Mononuclear cell (primary cell): ENCODE data around the gene GUCY2C. TPM values are rescaled to one million over a fixed set of nuclear protein-coding genes. Genes with fewer than 3 reads are reported as not detected.

Experiments
- H3K27me3 ChIP-seq: 2 replicates; pipeline ENCODE4 v1.6.0; 2011; ENCODE audit warnings: low read length, control low read depth; ENCODE audit not compliant: insufficient read depth
- H3K4me1 ChIP-seq: 2 replicates; pipeline ENCODE4 v1.5.1; 2011; ENCODE audit warnings: mild to moderate bottlenecking, low read length, control low read depth; ENCODE audit not compliant: insufficient read depth
- H3K4me3 ChIP-seq: 2 replicates; pipeline ENCODE4 v1.5.1; 2011; ENCODE audit warnings: mild to moderate bottlenecking, low read length, moderate library complexity
- H3K9me3 ChIP-seq: 2 replicates; pipeline ENCODE4 v1.5.1; 2011; ENCODE audit warnings: low read depth, mild to moderate bottlenecking, control low read depth, low read length
- total RNA-seq: library from RNA; depleted of rRNA; stranded (reverse); fragments of >200 nt; gene quantifications from one replicate; pipeline ENCODE4 v1.2.3, GENCODE V29; 2012

The GUCY2C gene
- total RNA-seq, 1 donor = not detected

GRCh38 chr12:14619741-14620501 lies 76.5 kb downstream of the GUCY2C start:
- H3K27me3 ChIP-seq = no peaks in the 10 kb centered on the region
- no peak overlapping the region for H3K4me3 ChIP-seq
- H3K4me1 ChIP-seq = peaks cover 28% of the 10 kb centered on the region
- H3K9me3 ChIP-seq = no peaks in the 10 kb centered on the region

GRCh38 chr12:14618983-14619382 lies 77.4 kb downstream of the GUCY2C start:
- Histone ChIP-seq H3K9me3 (no peaks in the 10 kb centered on the region), H3K4me1 (peaks cover 36% of the 10 kb centered on the region), H3K27me3 (no peaks in the 10 kb centered on the region), H3K4me3 (no peak overlapping the region)

DNA sequence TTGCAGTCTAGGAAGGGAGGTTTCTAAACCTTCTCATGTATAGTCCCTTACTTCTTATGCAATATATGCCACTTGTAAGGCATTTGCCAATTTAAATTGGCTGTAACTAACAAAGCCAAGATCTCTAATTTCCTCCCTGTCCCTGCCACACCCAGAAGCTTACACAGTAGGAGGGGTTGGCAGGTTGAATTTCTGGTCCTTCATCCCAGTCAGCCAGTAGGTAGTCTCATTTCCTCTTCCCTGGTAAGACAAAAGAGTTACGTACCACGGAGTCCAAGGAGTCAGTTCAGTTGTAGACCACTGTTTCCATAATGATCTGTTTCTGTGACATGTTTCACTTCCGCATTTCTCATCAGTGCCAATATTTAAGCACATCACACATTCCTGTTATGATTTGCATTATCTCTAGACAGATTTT lies 81.7 kb downstream of the GUCY2C start:
- H3K4me1 ChIP-seq = peaks cover 50% of the 10 kb centered on the region
- H3K4me3 ChIP-seq = no peak overlapping the region
- H3K9me3 ChIP-seq = peaks cover 16% of the 10 kb centered on the region
- H3K27me3 ChIP-seq = no peaks in the 10 kb centered on the region

- H3K27me3 ChIP-seq = no peaks in the 10 kb centered on the region
- no peak overlapping the region for H3K4me3 ChIP-seq
These were observed 82.7 kb downstream of the GUCY2C start for GRCh38 chr12:14613718-14614117.

GRCh38 chr12:14612898-14613445 lies 83.4 kb downstream of the GUCY2C start:
- Histone ChIP-seq H3K9me3 (peaks cover 28% of the 10 kb centered on the region), H3K4me1 (peaks cover 46% of the 10 kb centered on the region), H3K27me3 (no peaks in the 10 kb centered on the region), H3K4me3 (no peak overlapping the region)

More at GRCh38 chr12:14613718-14614117, 82.7 kb downstream of the GUCY2C start:
- Histone ChIP-seq H3K9me3 (peaks cover 21% of the 10 kb centered on the region), H3K4me1 (peaks cover 46% of the 10 kb centered on the region)

- H3K9me3 ChIP-seq = peaks cover 35% of the 10 kb centered on the region
- no peaks in the 10 kb centered on the region for H3K27me3 ChIP-seq
- H3K4me3 ChIP-seq = no peak overlapping the region
- peaks cover 46% of the 10 kb centered on the region for H3K4me1 ChIP-seq
These were observed 84.1 kb downstream of the GUCY2C start for GRCh38 chr12:14612250-14612649.

- Histone ChIP-seq H3K4me1 (peaks cover 46% of the 10 kb centered on the region), H3K4me3 (no peak overlapping the region)
These were observed 84.7 kb downstream of the GUCY2C start for GRCh38 chr12:14611640-14612203.

DNA sequence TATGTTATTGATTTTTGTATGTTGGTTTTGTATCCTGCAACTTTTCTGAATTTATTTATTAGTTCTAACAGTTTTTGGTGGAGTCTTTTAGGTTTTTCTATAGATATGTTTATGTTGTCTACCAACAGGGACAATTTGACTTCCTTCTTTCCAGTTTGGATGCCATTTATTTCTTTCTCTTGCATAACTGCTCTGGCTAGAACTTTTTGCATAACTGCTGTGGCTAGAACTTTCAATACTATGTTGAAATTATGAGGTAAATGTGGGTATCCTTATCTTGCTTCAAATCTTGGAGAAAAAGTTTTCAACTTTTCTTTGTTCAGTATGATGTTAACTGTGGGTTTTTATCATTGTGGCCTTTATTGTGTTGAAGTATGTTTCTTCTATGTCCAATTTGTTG lies 88.8 kb downstream of the GUCY2C start:
- H3K9me3 ChIP-seq = peaks cover 82% of the 10 kb centered on the region
- H3K4me3 ChIP-seq = no peak overlapping the region

More at GRCh38 chr12:14611640-14612203, 84.7 kb downstream of the GUCY2C start:
- Histone ChIP-seq H3K27me3 (no peaks in the 10 kb centered on the region), H3K9me3 (peaks cover 41% of the 10 kb centered on the region)

DNA sequence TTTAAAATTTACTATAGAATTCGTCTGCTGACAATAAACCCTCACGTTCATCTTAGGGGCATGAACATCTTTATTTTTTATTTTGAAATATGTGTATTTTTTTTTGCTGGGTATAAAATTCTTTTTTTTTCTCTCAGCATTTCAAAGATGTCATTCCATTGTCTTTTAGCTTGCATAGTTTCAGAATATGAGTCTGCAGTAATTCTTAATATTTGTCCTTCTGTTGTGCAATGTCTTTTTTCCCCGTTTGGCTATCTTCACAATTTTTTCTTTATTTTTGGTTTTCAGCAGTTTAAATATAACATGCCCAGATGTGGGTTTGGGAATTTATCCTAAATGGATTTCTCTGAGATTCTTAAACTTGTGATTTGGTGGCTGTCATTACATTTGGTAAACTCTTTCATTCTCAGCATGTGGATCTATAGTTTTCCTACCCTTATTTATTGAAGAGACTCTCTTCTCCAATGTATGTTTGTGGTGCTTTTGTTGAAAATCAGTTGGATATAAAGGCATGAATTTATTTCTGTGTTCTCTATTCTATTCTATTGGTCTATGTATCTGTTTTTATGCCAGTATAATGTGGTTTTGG lies 90.9 kb downstream of the GUCY2C start:
- peaks cover 8% of the 10 kb centered on the region for H3K27me3 ChIP-seq
- no peak overlapping the region for H3K4me3 ChIP-seq
- H3K4me1 ChIP-seq = no peaks in the 10 kb centered on the region
- H3K9me3 ChIP-seq = peaks cover 70% of the 10 kb centered on the region

More for the DNA sequence above, 88.8 kb downstream of the GUCY2C start:
- H3K27me3 ChIP-seq = peaks cover 8% of the 10 kb centered on the region
- peaks cover 10% of the 10 kb centered on the region for H3K4me1 ChIP-seq

- H3K27me3 ChIP-seq = peaks cover 8% of the 10 kb centered on the region
- no peak overlapping the region for H3K4me3 ChIP-seq
- no peaks in the 10 kb centered on the region for H3K4me1 ChIP-seq
- peaks cover 52% of the 10 kb centered on the region for H3K9me3 ChIP-seq
These were observed 94.5 kb downstream of the GUCY2C start for GRCh38 chr12:14601692-14602478.

DNA sequence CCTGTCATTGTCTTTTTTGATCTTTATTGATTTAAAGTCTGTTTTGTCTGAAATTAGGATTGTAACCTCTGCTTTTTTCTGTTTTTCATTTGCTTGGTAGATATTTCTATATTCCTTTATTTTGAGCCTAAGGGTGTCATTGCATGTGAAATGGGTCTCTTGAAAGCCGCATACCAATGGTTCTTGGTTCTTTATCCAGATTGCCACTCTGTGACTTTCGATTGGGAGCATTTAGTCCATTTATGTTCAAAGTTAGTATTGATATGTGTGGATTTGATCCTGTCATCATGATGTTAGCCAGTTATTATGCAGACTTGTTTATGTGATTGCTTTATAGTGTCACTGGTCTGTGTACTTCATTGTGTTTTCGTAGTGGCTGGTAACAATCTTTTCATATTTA lies 98.9 kb downstream of the GUCY2C start:
- peaks cover 12% of the 10 kb centered on the region for H3K9me3 ChIP-seq
- H3K4me3 ChIP-seq = no peak overlapping the region
- H3K4me1 ChIP-seq = no peaks in the 10 kb centered on the region
- H3K27me3 ChIP-seq = no peaks in the 10 kb centered on the region

DNA sequence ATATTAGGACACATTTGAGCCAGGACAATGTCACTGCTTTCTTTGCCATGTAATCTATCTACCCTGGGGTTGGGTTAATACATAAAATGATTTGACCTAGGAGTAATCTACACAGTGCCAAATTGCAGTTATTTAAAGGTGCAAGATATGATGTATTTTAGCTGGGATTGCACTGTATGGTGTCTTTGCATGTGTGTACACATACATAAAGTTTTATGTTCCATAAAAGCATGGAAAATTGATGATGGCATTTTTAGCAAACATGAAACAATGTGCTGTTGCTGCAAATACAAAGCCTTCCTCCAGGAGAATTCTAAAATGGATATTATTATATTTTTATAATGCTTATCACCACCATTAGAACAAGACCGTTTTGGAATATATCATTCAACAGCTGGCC lies 104.7 kb downstream of the GUCY2C start:
- Histone ChIP-seq H3K9me3 (peaks cover 1% of the 10 kb centered on the region), H3K27me3 (no peaks in the 10 kb centered on the region), H3K4me3 (no peak overlapping the region), H3K4me1 (no peaks in the 10 kb centered on the region)

GRCh38 chr12:14589169-14590004 lies 107.0 kb downstream of the GUCY2C start:
- H3K4me1 ChIP-seq = no peaks in the 10 kb centered on the region
- no peak overlapping the region for H3K4me3 ChIP-seq
- no peaks in the 10 kb centered on the region for H3K9me3 ChIP-seq
- no peaks in the 10 kb centered on the region for H3K27me3 ChIP-seq

DNA sequence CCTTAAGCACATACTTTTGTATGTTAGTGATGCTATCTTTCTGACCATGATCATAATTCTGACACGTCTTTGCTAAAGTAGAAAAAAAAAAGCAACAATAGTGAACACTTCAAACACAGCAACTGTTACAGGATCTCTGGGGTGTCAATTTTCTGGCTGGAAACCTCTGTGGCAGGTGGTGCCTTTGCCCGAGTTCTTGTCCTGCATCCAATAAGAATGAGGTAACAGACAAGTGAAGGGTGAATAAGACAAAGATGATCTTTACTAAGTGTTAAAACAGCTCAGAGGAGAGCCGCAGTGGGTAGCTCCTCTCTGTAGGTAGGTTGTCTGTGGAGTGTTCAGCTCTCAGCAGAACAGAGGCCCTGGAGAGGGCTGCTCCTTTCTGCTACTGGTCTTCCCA lies 107.8 kb downstream of the GUCY2C start:
- no peaks in the 10 kb centered on the region for H3K9me3 ChIP-seq
- no peaks in the 10 kb centered on the region for H3K4me1 ChIP-seq
- H3K4me3 ChIP-seq = no peak overlapping the region
- H3K27me3 ChIP-seq = no peaks in the 10 kb centered on the region
